ENCODE data around the gene CERS3.

- TF ChIP-seq EZH2 (IDR thresholded peaks at IDR 0.05; ENCODE audit: borderline replicate concordance, insufficient read depth, low read depth, low read length, poor library complexity, severe bottlenecking) (no peak), CTCF (IDR thresholded peaks at IDR 0.05) (no peak)
Measured at GRCh38 chr15:100476805-100477204, 51.9 kb downstream of the CERS3 start.
